Peyer's patch (tissue), 4 donors: Measurements from ENCODE around the gene ATRIP. TPM values are rescaled to one million over a fixed set of nuclear protein-coding genes. Genes with fewer than 3 reads are reported as not detected.

Experiments
- DNase-seq, 3 donors: peaks; one replicate each; pipeline ENCODE4 v3.0.0-alpha.2; 2017 to 2019
- H3K27ac ChIP-seq, 4 donors: fragments of 200-600 bp; sonication (generic); one replicate each; pipeline ENCODE4 v1.5.1; 2016 to 2019
- H3K27me3 ChIP-seq, 2 donors: fragments of 200-600 bp; sonication (generic); one replicate each; pipeline ENCODE4 v1.5.1; 2019
- H3K36me3 ChIP-seq, 3 donors: fragments of 200-600 bp; sonication (generic); one replicate each; pipeline ENCODE4 v1.5.1; 2016 to 2019
- H3K4me1 ChIP-seq, 4 donors: fragments of 200-600 bp; sonication (generic); one replicate each; pipeline ENCODE4 v1.5.1; 2016 to 2019
- H3K4me3 ChIP-seq, 4 donors: fragments of 200-600 bp; sonication (generic); 1 replicate in 3 of 4; 2 replicates in 1 of 4; pipeline ENCODE4 v1.5.1; 2016 to 2019; ENCODE audit warnings: mild to moderate bottlenecking in 1 of 4
- H3K9me3 ChIP-seq, 4 donors: fragments of 200-600 bp; sonication (generic); one replicate each; pipeline ENCODE4 v1.5.1; 2016 to 2019; ENCODE audit warnings: mild to moderate bottlenecking in 1 of 4
- POLR2A ChIP-seq, 2 donors: fragments of 450-650 bp; IDR thresholded peaks; one replicate each; pipeline ENCODE4 v1.5.1; 2017; ENCODE audit warnings: antibody characterized with exemption in 2 of 2, mild to moderate bottlenecking in 2 of 2, moderate library complexity in 2 of 2
- total RNA-seq, 4 donors: library from RNA; depleted of rRNA; stranded (reverse); fragments of >200 nt; gene quantifications; one replicate each; pipeline ENCODE4 v1.1.0, GENCODE V29; 2016
- TF ChIP-seq, protein P1 (sequence below), 6 experiments: fragments of 450-650 bp in 4 of 6; fragments of 200-600 bp in 2 of 6; sonication (generic) in 1 of 6; IDR thresholded peaks; one replicate each; pipeline ENCODE4 v1.5.1; 2017 to 2019; ENCODE audit warnings: antibody characterized with exemption in 6 of 6, mild to moderate bottlenecking in 3 of 6, moderate library complexity in 1 of 6

The ATRIP gene
- total RNA-seq, 4 donors from 2014 or later: 2.6 to 13.2 (median 6.0) TPM

DNA sequence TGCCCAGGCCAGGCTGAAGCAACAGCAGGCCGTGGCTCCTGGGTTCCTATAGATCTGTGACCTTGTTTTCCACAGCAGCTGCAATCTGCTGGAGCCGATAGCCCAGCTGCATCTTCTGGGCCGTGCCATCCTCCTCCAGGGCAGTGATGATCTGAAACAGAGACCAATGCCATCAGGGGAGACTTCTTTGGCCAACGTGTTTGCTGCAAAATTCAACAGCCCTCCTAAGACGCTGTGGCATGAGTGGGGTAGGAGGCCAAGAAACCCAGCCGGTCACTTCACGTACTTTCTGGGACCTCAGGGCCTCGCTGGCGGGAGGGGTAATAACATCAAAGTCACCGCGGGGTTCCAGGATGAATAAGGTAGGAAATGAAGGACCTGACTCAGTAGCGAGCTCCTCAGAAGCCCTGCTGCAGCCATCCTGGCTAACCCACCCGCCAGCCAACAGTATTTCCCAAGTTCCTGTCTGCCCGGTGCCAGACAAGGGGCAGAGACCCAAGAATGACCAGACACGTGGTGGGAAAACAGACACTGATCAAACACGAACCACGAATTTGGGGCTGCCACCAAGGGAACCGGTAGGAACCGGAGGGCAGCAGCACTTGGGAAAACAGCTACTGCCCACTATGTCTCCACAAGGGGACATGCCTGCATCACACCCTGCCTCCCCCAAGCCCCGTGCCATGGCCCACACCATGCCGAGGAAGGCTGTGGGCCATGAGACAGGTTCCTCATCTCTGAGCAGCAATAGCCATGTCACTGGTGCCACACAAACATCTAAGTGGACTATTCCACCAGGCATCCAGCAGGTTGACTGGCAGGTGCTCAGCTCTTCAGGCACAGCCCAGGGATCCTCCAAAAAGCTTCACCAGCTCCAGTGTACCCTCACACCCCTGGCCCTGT, 41.8 kb upstream of the ATRIP start:
- H3K4me3 ChIP-seq: no peak overlapping the region
- H3K27ac ChIP-seq: no peak overlapping the region
- peak; percentile 6 to 43 (median 36) for DNase-seq
- peaks cover 0 to 55% (median 0%) of the 10 kb centered on the region in 3 donors for H3K36me3 ChIP-seq
- no peak for TF ChIP-seq POLR2A (IDR thresholded peaks at IDR 0.05)
- TF ChIP-seq, protein P1, sequence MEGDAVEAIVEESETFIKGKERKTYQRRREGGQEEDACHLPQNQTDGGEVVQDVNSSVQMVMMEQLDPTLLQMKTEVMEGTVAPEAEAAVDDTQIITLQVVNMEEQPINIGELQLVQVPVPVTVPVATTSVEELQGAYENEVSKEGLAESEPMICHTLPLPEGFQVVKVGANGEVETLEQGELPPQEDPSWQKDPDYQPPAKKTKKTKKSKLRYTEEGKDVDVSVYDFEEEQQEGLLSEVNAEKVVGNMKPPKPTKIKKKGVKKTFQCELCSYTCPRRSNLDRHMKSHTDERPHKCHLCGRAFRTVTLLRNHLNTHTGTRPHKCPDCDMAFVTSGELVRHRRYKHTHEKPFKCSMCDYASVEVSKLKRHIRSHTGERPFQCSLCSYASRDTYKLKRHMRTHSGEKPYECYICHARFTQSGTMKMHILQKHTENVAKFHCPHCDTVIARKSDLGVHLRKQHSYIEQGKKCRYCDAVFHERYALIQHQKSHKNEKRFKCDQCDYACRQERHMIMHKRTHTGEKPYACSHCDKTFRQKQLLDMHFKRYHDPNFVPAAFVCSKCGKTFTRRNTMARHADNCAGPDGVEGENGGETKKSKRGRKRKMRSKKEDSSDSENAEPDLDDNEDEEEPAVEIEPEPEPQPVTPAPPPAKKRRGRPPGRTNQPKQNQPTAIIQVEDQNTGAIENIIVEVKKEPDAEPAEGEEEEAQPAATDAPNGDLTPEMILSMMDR (IDR thresholded peaks at IDR 0.05): no peak
- no peaks in the 10 kb centered on the region for H3K9me3 ChIP-seq
- no peaks in the 10 kb centered on the region for H3K4me1 ChIP-seq
- H3K27me3 ChIP-seq: no peaks in the 10 kb centered on the region

DNA sequence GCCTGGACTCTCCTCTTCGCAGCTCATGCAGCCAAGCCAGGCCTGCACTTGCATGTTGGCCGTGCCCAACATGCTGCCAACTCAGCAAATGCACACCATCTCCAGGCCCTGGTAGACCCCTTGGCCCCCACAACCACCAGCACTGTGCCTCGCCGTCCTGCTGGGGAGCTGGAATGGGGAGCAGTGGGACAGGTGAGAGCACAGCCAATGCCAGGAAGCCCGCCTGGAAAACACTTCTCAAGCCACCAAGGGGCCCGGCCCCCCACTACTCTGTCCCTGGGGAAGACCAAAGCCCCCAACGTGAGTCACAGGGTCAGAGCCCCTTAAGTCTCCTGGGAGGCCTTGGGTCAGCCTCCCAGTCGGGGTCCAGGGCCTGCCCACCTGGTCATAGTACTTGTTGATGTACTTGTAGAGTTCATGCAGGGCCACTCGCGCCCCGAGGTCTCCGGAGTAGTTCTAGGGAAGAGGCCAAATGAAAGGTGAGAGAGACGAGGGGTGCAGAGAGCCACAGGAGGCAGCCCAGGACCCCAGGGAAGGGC, 41.1 kb upstream of the ATRIP start:
- Histone ChIP-seq H3K9me3 (no peaks in the 10 kb centered on the region), H3K4me1 (no peaks in the 10 kb centered on the region), H3K27me3 (no peaks in the 10 kb centered on the region), H3K4me3 (no peak overlapping the region), H3K36me3 (peaks cover 0 to 62% (median 0%) of the 10 kb centered on the region in 3 donors), H3K27ac (no peak overlapping the region)
- peak; percentile 10 to 41 (median 40) for DNase-seq
- TF ChIP-seq, protein P1 (IDR thresholded peaks at IDR 0.05): no peak
- TF ChIP-seq POLR2A (IDR thresholded peaks at IDR 0.05): no peak

DNA sequence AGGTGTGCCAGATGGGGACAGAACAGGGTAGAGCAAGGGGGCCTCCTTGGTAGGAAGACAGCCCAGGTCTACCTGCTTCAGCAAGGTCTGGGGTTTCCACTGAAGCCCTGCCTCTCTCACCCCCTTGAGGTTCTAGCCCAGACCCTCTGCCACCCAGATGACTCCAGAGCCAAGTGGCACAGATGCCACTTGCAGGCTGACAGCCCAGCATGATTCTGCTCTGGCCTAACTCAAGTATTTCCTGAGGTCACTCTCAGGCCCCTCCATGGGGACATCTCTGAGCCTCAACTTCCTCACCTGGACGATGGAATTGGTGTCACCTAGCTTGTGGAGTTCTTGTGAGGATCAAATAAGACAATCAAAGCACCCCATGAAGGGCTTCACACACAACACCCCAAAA, 40.6 kb upstream of the ATRIP start:
- Histone ChIP-seq H3K4me3 (no peak overlapping the region), H3K27ac (no peak overlapping the region), H3K4me1 (no peaks in the 10 kb centered on the region), H3K27me3 (no peaks in the 10 kb centered on the region), H3K36me3 (peaks cover 0 to 68% (median 0%) of the 10 kb centered on the region in 3 donors), H3K9me3 (no peaks in the 10 kb centered on the region)
- TF ChIP-seq, protein P1 (IDR thresholded peaks at IDR 0.05): no peak
- no peak for TF ChIP-seq POLR2A (IDR thresholded peaks at IDR 0.05)
- DNase-seq: no peak

GRCh38 chr3:48406443-48407431, 39.8 kb upstream of the ATRIP start:
- Histone ChIP-seq H3K36me3 (peaks cover 0 to 75% (median 0%) of the 10 kb centered on the region in 3 donors), H3K27ac (no peak overlapping the region), H3K4me1 (no peaks in the 10 kb centered on the region), H3K27me3 (no peaks in the 10 kb centered on the region), H3K9me3 (no peaks in the 10 kb centered on the region), H3K4me3 (no peak overlapping the region)
- no peak for TF ChIP-seq POLR2A (IDR thresholded peaks at IDR 0.05)
- TF ChIP-seq, protein P1 (IDR thresholded peaks at IDR 0.05): no peak
- peak in 2 of 3 donors; percentile 9 to 34 for DNase-seq

- Histone ChIP-seq H3K4me1 (no peaks in the 10 kb centered on the region), H3K36me3 (peaks cover 0 to 84% (median 0%) of the 10 kb centered on the region in 3 donors), H3K27me3 (no peaks in the 10 kb centered on the region), H3K4me3 (no peak overlapping the region), H3K9me3 (no peaks in the 10 kb centered on the region), H3K27ac (no peak overlapping the region)
- peak in 2 of 3 donors; percentile 8 to 35 for DNase-seq
- TF ChIP-seq POLR2A (IDR thresholded peaks at IDR 0.05): no peak
- TF ChIP-seq, protein P1 (IDR thresholded peaks at IDR 0.05): no peak
Measured at GRCh38 chr3:48407542-48408099, 38.9 kb upstream of the ATRIP start.
